Measurements from ENCODE around the gene EHBP1L1.

The EHBP1L1 gene

DNA sequence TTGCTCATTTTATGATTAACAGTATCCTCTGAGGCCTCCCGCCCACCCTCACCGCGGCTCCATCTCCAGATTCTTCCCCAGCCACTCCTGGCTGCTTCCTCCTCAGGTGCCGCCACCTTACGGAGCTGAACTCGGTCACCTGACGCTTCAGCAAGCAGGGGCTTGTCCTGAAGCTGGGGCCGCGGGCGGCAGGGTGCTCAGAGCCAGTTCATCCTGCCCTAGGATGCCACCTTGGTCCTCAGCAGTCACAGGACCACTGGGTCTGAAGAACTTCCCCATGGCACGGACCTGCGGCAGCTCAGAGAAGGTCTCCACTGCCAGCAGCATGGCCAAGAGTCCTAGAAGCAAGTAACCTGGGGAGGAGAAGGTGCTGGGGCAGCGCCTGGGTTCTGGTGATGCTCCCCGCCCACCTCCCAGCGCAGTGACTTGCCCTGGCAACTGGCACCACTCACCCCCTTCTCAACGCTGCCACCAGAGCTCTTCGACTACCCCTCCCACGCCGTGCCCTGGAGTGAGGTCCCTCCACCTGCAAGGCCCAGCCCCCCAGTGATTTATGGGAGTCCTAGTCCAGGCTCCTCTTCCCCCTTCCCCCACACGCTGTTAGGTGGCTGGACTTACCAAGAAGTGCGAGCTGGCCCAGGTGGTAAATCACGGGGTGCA lies 17.1 kb downstream of the EHBP1L1 start:
- no peak for DNase-seq (ENCODE audit: low read depth in 2 of 3, low spot score in 1 of 3)

DNA sequence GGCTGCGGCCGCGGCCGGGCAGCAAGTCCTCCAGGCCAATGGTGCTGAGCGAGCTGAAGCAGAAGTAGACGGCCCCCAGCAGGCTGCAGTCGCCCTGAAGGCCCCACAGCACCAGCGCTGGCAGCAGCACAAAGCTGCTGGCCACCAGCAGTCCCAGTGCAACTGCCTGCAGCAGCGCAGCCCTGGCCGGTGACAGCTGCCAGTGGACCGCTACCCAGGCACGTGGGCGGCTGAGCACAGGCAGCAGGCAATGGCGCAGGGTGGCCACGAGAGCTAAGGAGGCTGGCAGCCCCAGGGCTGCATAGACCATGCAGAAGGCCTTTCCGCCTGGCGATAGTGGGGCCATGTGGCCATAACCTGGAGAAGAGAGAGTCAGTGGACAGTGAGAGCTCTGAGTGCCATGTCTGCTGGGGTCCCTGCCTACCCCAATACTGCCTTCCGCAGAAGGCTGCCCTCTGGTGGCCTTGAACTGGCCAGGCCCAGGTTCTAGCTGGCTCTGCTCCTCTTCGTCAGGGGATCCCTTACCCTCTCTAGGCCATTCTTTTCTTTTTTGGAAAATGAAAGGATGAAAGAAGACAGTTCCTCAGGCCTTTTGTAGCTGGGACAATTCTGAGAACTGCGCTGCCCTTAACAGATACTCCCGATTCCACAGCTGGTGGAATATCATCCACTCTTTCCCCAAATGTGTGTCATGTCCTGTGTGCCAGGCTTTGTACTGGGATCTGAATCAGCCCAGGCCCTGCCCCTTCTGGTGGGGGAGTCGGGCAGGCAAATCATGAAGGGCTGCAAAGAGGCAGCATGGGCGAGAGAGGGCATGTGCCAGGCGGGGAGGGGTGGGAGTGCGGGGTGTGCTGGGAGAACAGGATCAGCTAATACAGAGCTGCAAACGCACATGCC lies 17.9 kb downstream of the EHBP1L1 start:
- no peak for DNase-seq (ENCODE audit: low read depth in 2 of 3, low spot score in 1 of 3)

DNA sequence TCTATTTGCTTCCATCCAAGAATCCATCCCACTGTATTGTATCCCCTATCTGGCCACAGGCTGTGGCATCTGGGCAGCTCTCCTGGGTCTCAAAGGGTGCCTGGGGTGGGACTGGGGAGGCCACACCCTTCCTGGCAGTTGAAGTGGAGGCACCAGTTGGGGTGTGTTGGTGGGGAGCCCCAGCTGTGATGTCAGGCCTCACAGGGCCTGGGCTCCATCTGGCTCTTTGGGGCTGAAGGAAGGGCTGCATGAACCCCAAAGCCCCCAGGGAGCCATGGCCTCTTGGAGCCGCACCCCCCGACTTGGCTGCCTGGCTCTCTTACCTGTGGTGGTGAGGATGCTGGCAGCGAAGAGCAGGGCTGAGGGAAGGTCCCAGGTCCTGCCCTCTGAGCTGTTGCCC lies 19.3 kb downstream of the EHBP1L1 start:
- no peak for DNase-seq (ENCODE audit: low read depth in 2 of 3, low spot score in 1 of 3)

DNA sequence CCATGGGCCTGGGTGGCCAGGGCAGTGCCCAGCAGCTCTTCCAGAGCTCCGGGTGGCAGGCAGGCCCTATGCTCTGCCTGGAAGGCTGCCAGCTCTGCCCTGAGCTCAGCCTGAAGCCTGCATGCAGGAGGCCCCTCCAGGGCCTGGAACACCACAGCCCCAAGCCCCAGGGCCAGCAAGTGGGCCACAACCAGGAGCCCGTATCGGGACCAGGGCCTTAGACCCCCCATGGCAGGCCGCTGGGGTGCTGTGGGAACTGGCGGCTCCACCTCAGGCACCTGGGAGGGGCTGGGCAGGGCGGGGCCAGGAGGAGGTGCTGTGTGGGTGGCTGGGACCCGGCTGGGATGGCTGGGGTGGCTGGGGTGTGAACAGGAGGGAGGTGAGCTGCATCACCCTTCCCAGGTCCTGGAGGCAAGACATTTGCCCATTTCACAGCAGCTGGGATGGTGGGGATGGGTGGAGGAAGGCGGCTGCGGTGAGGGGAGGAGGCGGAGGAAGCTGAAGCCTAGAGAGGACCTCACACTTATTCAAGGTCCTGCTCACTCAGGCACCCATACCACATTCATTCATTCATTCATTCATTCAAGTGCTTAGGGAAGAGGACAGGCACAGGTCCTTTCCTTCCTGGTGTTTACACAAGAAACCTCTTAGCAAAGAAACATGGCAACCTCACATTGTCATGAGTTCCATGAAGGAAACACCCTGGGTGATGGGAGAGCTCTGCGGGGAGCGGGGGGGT lies 19.9 kb downstream of the EHBP1L1 start, which contains the start of gene KCNK7:
Gene KCNK7 (minus strand): TSS at position 258 of the 739 bp plus-strand sequence. CDS start 28 bp downstream, at position 230.
- no peak for DNase-seq (ENCODE audit: low read depth in 2 of 3, low spot score in 1 of 3)

DNA sequence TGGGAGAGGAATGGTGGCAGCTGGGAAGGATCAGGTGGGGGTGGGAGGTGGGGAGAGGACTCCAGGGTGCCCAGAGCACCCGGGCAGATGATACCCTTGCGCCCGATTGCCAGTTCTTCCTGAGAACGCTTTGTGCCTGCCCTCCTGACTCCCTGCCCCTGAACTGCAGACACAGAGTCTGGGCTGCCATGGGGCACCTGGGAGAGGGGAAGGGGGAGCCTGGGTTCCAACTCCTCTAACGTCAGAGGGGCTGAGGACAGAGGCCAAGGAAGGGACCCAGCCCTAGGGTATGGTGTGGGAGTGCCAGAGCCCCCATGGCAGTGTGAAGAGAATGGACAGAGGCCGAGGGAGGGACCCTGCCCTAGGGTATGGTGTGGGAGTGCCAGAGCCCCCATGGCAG lies 20.7 kb downstream of the EHBP1L1 start:
- DNase-seq (ENCODE audit: low read depth in 2 of 3, low spot score in 1 of 3), result no peak

DNA sequence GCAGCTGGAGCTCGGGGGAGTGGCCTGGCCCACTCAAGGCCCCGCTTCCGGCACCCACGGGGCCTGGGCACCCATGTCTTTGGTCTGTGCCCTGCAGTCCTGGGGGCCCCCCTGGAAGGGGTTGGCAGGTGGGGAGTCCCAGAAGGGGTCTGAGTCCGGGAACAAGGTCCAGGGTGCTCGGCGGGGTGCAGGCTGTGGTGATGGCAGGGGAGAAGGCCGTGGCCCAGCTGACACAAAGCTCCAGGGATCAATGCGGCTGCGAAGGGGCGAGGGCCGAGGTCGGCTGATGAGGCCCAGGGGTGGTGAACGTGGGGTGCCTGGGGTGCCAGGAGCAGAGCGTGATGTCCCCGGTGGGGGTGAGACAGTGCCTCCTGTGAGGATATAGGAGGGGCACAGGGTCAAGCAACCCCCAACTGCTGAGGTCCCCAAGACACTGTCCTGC lies 22.4 kb downstream of the EHBP1L1 start:
- DNase-seq (ENCODE audit: low read depth in 2 of 3, low spot score in 1 of 3), result no peak

DNA sequence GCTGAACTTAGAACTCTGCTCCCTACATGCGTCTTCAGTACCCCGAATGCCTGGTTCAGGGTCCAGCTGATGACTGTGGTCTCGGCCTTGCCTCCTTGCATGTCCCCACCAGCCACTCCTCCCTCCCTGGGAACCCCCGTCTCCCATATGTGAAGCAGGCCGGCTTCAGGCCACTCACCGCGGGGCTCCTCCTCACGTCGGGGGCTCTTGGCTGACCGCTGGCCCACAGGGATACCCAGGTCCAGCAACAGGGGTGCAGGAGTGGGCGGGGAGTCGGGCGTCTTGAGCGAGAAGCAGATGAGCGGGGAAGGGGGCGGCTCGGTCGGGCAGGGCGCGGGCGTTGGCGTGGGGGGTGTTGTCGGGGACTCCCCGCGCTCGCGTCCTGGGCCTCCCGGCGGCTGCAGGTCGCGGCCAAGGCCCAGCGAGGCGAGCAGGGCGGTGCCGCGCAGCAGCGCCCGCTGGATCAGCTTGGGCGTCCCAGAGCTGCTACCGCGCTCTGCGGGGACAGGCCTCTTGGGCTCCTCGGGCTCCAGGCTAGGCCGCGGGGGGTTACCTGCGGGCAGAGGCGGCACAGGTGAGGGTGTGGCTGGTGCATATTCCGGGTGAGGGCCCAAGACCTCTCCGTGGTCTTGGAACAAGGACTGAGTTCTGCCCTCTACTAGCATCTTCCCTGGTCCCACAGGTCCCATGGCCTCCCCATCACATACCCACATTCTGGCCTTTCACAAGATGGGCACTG lies 23.5 kb downstream of the EHBP1L1 start:
- no peak for DNase-seq (ENCODE audit: low read depth in 2 of 3, low spot score in 1 of 3)

DNA sequence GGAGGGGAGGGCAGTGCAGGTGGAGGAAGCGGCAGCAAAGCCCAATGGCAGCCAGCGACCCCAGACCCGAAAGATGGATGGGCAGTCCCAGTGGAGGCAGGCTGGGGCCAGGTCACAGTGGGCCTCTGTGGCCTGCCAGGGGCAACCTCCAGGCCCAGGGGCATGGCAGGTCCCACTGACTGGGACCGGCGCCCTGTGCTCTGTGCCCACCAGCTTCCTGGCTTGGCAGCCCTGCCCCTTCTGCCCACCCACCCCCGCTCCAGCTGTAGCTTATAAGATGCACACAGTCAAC lies 24.0 kb downstream of the EHBP1L1 start:
- no peak for DNase-seq (ENCODE audit: low read depth in 2 of 3, low spot score in 1 of 3)

DNA sequence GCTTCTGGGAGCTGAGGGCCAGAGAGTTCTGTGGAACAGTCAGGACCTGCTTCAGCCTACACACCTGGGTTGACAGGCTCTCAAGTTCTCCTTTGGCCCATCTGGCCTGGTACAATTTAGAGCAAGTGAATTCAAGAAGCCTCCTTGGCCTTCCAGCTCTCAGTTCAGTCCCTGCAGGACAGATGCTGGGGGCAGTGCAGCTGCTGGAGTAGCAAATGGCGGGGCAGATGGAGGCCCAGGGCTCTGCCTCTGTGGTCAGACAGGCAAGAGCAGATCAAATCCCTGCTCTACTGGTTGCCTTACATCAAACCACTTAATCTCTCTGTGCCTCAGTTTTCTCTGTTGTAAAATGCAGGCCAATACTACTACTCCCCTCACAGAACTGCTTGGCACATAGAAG lies 28.4 kb downstream of the EHBP1L1 start:
- DNase-seq (ENCODE audit: low read depth in 2 of 3, low spot score in 1 of 3), result no peak

DNA sequence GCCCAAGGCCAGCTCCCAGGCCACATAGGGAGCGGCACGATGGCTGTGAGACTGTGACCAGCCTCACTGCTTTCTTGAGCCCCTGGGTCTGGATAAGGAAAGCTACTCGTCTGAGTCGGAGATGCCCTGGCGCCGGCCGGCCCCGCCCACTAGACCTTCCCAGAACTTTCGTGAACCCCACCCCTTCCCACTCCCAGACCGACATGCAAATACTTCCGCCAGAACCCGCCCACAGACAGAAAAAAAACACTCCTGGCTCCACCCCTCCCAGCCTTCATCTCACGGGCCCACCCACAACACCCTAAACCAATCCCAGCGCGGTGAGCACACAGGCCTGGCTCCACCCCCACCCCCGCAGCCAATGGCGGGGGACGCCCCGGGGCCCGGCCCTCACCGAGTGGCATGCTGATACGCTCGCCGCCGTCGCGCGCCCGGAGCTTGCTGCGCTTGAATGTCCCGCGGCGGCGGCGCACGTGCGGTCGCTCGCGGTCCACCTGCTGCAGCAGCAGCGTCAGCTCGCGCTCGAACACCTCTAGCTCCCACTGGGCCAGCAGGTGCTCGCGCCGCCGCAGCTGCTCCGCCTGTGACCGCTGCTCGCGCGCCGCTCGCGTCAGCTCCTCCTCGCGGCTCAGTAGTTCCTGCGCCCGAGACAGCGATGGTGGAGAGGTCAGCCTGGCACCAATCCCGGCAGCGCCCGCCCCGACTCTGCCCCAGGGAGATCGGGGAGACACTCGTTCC lies 31.2 kb downstream of the EHBP1L1 start:
- no peak for DNase-seq (ENCODE audit: low read depth in 2 of 3, low spot score in 1 of 3)

DNA sequence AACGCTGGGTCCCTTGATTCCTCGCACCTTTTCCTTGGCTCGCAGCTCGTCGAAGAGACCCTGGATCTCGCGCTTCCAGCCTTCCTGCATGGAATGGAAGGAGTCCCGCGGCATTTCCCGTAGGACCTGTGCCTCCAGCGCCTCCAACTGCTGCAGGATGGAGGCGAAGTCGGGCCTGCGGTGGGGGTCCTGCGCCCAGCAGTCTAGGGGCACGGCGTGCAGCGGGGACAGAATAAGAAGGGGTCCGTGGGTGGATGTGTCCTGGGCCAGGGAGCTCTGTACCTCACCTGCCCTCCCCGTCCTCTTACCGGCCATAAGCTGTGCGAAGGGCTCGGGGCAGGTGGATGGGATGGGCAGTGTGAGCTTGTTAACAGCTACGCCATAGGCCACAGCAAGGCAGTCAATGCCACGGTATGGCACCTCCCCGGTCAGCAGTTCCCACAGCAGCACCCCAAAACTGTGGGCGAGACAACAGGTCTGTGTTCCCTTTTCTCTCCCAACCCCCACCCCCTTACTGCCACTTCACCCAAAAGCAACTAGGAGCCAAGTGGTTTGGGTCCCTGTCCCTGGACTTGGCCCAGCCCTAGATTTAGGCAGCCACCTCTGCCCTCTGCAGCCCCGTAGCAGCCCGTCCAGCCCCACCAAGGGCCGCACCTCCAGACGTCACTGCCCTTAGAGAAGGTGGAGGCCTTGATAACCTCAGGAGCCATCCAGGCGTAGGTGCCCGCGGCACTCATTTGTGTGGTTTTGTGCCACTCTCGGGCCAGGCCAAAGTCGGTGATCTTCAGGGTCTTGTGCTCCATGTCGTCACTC lies 32.0 kb downstream of the EHBP1L1 start:
- no peak for DNase-seq (ENCODE audit: low read depth in 2 of 3, low spot score in 1 of 3)

DNA sequence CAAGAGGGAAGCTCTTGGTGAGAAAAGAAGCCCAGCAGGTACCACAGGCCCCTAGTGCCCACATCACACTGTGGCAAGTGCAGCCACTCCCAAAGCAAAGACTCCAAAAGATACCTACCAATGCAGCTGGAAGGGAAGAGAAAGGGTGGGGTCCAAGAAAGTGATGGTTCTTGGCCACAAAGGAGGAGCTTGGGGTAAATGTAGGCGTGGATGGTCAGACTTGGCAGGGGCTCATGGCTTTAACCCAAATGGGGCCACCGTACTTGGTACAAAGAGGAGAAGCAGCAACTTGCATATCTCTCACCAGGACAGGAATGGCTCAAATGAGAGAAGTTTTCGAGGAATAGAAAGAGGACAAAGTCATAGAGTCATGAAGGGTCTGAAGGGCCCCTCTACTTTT lies 33.4 kb downstream of the EHBP1L1 start:
- no peak for DNase-seq (ENCODE audit: low read depth in 2 of 3, low spot score in 1 of 3)

DNA sequence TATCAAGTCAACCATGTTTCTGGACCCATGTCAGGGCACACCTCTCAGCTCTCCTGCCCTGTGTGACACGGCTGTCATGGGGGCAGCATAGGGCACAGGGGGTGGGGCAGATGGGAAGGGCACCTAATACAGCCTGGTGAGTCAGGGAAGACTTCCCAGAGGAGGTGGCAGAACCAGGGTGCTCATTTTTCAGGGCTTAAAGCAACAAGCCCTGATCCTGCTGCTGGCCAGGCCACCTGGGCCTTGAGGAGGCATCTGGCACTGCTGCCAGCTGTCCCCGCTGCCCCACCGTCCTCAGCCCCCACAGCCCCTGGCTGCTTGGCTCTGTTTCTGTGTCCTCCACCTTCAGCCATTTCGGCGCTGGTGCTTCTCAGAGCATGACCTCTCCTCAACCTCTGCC lies 33.8 kb downstream of the EHBP1L1 start:
- no peak for DNase-seq (ENCODE audit: low read depth in 2 of 3, low spot score in 1 of 3)

DNA sequence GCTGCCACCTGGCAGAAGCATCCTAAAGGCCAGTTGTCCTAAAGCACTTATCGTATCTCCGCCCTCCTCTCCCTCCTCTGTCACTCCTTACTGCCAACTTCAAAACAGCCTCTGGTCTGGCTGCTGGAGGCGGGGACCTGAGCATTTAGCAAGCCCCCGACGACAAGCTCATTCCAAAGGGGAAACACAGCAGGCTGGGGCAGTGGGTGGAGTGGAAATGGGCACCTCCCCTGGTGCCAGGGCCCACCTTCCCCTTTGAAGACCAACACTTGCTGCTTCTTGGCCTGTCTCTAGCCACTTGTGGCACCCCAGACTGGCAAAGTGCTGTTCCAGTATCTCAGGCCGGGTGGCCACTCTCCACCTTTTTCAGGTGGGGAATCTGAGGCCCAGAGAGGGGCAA lies 34.6 kb downstream of the EHBP1L1 start:
- no peak for DNase-seq (ENCODE audit: low read depth in 2 of 3, low spot score in 1 of 3)

DNA sequence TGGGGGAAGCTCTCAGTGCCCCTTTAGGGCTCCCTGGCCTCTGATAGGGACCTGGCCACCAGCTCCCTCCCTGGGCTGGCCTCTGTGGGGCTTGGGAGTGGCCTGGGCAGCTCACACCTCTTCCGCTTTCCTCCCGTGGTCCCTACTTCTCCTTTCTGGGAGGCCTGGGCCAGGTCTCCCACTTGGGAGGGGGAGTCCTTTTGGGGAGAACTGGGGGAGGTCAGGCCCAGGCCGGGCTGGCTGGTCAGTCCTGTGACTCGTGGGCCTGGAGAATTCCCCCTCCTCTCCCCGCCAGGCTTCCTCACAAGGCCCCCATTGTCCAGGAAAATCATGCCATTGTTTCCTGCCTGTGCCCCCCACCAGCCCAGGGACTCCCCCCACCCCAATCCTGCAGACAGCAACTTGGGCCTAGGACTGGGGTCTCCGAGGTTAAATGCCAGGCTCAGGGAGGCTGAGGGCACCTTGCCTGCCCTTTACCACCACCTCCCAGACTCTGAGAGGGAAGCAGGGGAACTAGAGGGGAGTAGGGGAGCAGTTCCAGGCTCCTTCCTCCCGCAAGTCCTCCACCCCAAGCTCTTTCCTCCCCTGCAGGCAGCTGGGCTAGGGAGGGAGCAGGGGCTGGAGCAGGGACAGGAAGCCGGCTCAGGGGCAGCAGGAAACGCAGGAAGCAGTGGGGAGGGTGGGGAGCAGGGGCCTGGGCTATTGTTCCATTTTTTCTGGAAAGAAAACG lies 35.3 kb downstream of the EHBP1L1 start:
- DNase-seq (ENCODE audit: low read depth in 2 of 3, low spot score in 1 of 3), result no peak

DNA sequence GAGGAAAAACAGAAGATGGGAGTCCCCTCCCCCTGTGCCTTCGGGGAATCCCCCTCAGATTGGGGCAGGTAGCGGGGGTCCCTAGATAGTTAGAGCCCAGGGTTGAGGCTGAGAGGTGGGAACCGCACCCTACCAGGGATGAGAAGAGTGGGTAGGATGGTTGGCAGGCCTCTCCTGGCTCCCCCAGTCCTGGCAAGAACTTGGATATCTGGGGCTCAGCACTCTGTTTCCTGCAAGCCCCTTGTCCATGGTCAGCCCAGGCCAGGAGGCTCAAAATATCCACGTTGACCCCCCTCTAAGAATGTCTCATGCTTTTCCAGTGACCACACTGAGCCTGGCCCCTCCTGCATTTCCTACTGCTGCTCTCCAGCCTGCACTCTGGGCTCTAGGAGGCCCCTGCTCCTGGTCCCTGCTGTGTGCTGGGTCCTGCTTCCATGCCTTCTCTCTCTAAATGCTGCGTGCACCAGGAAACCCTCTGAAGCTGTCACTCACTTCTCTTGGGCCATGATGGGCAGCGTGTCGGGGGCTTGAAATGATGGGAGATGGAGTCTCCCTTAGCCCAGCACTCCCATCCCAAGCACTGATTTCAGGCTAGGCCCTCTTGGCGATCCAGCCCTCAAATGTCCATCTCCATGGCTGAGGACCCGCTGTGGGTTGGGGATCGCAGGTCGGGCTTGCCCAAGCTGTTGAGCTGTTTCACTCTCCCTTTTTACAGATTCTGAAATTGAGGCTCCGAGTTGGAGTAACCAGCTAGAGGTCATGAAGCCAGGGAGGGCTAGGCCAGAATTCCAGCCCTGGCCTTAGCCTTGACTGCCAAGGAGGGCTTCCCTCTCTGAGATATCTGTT lies 36.1 kb downstream of the EHBP1L1 start:
- no peak for DNase-seq (ENCODE audit: low read depth in 2 of 3, low spot score in 1 of 3)

DNA sequence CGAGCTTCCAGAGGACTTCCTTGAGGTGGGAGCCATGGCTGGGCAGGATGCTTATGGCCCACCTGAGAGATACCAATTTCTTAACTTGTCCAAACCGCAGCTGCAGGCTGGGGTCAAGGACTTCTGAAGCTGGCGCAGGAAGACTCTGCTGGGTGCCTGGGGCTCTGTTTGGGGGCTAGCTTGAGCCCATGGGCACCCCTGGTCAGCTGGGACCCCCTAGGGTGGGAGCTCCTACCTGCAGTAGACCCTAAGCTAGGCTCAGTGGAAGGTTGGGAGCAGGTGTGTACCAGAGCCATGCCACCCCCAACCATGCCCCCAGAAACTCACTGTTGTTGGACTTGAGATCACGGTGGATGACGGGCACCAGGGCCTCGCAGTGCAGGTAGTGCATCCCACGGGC lies 36.8 kb downstream of the EHBP1L1 start:
- DNase-seq (ENCODE audit: low read depth in 2 of 3, low spot score in 1 of 3), result no peak
